Tracheal epithelial cell (primary cell): ENCODE results near the gene TIMM21. TPM values are rescaled to one million over a fixed set of nuclear protein-coding genes. Genes with fewer than 3 reads are reported as not detected.

ENCODE experiments used
- total RNA-seq: library from RNA; depleted of rRNA; stranded (reverse); fragments of >200 nt; gene quantifications from 2 replicates; pipeline ENCODE4 v1.2.1, GENCODE V29; 2014

Gene TIMM21
- 19.5 and 35.6 TPM in 2 replicates for total RNA-seq

DNA sequence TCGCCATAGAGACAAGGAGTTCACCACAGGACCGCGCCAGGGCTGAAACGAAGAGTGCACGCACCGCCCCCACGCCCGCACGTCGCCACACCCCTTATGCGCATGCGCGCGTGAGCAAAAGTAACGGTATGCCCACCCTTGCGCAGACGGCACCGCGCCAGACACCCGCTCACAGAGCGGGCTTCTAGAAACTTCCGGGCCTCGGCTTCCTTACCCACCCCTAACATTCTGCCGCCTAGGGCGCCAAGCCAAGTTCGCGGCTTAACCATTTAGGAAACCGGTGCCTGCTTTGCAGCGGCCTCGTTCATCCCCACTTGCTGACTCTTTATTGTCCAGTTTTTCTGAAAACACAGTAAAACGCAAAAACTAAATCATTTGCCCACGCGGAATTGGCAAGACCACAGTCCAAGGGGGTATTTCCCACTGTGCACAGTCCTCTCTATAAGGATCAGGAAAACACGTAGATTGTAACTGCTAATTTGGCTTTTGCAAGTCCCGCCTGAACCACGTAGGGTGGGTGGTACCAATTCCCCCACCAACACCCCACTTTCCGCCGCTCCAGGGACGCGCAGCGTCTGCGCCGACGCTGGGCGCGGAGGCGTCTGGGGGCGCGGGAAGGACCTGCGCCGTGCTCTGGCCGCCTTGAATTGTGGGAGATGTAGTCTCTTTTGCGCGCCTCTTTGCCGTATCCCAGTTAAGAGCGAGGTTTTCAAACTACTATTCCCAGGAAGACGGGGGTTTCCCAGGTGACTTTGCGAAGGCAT lies at the start of gene TIMM21, which contains the start of gene FBXO15:
TIMM21 (plus strand) TSS at position 745 of the 764 bp plus-strand sequence. CDS start 286 bp downstream, outside the sequence.
FBXO15 (minus strand) TSS at position 56 of the 764 bp plus-strand sequence; CDS start at position 7, 49 bp downstream.

Other genes with a start within 250 kb of the TIMM21 start
- 0.48 TPM in 1 of 2 replicates, not detected in the other for gene FBXO15, start 689 bp upstream of the TIMM21 start, total RNA-seq
- 35.0 and 80.2 TPM in 2 replicates for gene CYB5A, start 143.4 kb downstream of the TIMM21 start, total RNA-seq
- gene C18orf63, start 167.3 kb downstream of the TIMM21 start, total RNA-seq: not detected in 2 replicates